HG03460 (cell line): ENCODE results near the gene FAM120A.
"Not testable (repeated sequence)": the region's sequence is repeated elsewhere in the genome, so short reads cannot be mapped to it uniquely, and the experiment has no call there.

Experiments used
- ATAC-seq: cut with Tn5 transposase; IDR thresholded peaks from one replicate; pipeline ENCODE4 v1.9.1; 2021; ENCODE audit not compliant: unreplicated experiment

Gene FAM120A

GRCh38 chr9:93505541-93506132 is 54.2 kb downstream of the FAM120A start:
- no peak for ATAC-seq

DNA sequence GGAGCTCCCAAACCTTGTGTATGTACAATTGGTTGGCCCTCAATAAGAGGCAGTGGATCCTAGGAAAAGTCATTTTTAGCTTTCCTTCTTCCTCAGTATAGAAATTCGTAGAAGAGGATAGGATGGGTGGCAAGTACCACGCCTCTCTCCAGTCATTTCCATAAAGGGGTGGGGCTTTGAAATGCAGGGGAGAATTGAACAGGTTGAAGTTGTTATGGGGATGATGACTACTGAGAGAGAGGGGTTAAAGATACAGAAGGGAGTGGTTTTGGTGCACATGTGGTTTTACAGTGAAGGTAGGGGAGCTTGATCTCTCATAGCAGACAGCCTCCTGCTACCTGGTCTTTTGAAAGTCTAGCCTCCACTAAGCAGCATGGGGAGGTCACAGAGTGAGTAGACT is 56.3 kb downstream of the FAM120A start:
- no peak for ATAC-seq

- no peak for ATAC-seq
Observed at GRCh38 chr9:93508207-93508606, 56.7 kb downstream of the FAM120A start.

DNA sequence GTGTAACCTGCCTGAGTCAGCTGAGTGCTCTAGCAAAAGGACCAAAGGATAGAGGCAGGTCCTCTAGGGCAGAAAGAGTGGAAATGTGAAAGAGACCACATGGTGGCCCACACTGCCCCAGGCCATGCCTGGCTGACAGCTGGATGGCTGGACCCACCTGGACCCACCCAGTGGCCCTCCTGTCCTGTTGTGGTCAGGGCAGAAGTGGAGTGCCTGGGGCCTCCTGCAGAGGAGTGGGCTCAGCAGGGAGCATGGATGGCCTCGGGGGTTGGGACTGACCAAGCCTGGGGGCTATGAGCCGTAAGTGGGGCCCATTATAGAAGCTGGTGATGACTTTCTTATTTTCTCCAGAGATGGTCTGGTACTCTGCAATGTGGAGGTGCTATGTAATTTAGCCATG is 57.6 kb downstream of the FAM120A start:
- no peak for ATAC-seq

- no peak for ATAC-seq
Observed at GRCh38 chr9:93510041-93510440, 58.6 kb downstream of the FAM120A start.

- not testable (repeated sequence) for ATAC-seq
Observed at GRCh38 chr9:93511228-93511627, 59.7 kb downstream of the FAM120A start.

DNA sequence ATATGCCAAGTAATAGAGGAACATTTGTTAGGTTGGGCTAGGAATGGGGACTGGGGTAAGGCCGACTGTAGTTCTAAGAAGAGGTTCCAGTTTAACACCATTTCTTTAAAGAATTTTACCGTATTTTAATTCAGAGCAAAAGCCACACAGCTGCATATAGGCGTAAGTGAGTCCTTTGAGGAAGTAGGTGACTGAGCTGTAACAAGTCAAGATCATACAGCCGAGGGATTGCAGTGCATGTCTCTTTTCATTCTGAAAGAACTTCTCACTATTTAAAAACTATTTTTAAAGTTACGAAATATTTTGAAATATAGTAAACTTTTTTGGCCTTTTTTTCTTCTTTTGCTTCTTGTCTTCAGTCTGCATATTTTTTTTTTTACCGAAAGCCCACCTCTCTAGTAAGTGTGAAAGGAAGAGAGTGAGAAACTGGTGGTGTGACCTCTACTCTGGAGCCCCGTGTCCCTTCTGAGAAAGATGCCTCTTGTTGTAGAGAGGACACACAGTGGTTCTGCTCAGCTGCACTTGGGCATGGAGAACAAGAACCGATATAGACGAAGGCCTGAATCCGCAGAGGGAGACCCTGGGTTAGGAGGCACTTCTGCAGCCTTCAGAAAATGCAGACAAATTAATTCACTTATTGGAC is 60.8 kb downstream of the FAM120A start:
- not testable (repeated sequence) for ATAC-seq

- no peak for ATAC-seq
Observed at GRCh38 chr9:93513606-93514005, 62.1 kb downstream of the FAM120A start.

GRCh38 chr9:93517331-93517730 is 65.8 kb downstream of the FAM120A start:
- no peak for ATAC-seq

DNA sequence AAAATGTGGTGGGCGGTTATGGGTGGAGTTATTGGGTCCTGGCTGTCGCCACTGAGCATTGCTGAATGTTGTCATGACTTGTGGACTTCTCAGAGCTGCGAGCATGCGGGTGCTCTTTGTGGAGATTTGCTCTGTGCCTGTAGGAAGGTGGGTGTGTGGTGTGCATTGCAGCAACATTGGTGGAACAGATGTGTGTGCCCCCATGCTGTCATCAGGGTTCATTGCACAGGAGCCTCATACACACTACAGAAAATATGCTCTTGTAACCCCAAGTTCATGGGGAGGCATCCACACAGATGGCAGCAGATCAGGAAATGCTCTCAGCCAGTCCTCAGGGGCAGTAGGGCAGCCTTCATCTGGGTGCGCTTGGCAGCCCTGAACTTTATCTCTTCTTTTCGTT is 69.0 kb downstream of the FAM120A start:
- no peak for ATAC-seq

GRCh38 chr9:93522736-93523135 is 71.3 kb downstream of the FAM120A start:
- no peak for ATAC-seq

GRCh38 chr9:93523518-93524144 is 72.1 kb downstream of the FAM120A start:
- ATAC-seq, result no peak

DNA sequence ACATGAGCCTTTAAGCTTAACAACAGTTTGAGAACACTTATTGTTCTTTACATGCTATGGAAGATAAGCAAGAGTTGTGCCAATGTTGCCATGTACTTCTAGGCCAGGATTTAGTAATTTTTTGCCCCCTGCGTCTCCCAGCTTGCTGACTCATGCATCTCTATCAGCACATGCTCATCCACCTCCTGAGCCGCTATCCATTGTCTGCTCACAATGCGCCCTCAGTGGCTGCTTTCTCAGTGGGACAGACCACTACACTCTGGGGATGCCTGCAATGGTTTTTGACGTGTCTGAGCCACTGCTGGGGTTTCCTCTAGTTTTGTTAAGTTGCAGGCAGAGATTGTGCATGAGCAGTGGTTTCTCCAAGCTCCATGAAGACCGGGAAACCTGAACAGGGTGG is 74.0 kb downstream of the FAM120A start:
- ATAC-seq, result no peak

DNA sequence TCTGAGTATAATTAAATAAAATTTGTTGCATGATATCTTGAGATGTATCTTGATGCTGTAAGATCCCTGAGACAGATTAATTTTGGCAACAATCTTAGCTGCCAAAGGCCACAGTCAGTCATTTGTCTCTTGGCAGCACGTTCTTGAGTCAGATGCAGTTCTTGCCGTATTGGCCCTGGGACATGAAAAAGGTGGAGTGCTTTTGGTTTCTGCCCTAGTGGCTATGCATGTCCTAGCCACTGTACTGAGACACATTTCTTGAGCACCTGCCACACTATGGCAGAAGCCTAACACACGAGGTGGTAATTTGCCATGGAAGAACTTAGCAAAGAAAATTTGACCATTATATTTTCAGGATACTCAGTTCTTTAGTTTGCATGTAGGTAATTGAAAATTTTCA is 79.9 kb downstream of the FAM120A start:
- no peak for ATAC-seq

DNA sequence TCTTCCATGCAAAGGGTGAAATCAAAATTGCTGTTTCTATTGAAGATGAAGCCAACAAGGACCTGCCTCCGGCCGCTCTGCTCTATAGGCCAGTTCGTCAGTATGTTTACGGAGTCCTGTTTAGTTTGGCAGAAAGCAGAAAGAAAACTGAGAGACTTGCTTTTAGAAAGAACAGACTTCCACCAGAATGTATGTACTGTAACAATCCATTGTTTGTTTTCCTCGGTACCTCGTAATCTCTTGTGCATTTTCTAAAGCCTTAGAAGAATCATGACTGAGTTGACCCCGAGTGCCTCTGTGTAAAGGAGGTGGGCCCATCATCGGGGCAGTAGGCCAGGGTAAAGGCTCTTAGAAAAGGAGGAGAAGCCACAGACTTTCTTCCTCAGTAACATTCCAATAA is 80.7 kb downstream of the FAM120A start:
- ATAC-seq, result no peak

GRCh38 chr9:93533863-93534262 is 82.4 kb downstream of the FAM120A start:
- no peak for ATAC-seq

DNA sequence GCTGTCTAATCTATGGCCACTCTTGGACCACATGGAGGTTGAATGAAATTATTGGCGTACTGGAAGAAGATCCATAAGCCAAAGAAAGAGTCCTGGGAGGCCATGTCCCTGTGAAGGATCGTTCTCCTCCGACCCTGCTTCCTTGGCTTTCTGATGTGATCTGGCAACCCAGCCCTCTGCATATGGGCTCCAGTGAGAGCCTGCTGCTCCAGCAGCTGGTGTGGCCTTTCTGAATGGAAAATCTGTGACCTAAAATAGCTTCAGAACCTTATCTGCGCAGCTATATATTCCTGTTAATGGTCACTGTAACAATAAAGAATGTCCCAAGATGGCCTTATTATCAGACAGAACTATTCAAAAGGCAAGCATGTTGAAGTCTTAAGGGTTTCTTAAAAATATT is 84.7 kb downstream of the FAM120A start:
- ATAC-seq, result no peak

- no peak for ATAC-seq
Observed at GRCh38 chr9:93536874-93537273, 85.4 kb downstream of the FAM120A start.

GRCh38 chr9:93540305-93540704 is 88.8 kb downstream of the FAM120A start:
- ATAC-seq, result no peak

GRCh38 chr9:93541005-93541404 is 89.5 kb downstream of the FAM120A start:
- ATAC-seq, result no peak

- ATAC-seq, result no peak
Observed at GRCh38 chr9:93541581-93542349, 90.3 kb downstream of the FAM120A start.

- no peak for ATAC-seq
Observed at GRCh38 chr9:93543117-93543516, 91.6 kb downstream of the FAM120A start.
